Liver (tissue), 3 donors: ENCODE results near the gene TADA3.

Source experiments
- NR2F2 ChIP-seq: IDR thresholded peaks from 2 replicates; pipeline ENCODE4 v1.6.1; 2016; ENCODE audit warnings: antibody characterized with exemption
- RAD21 ChIP-seq, 2 donors: IDR thresholded peaks; 2 replicates each; pipeline ENCODE4 v1.6.1; 2016; ENCODE audit warnings: antibody characterized with exemption in 2 of 2, mild to moderate bottlenecking in 2 of 2
- YY1 ChIP-seq: IDR thresholded peaks from 2 replicates; pipeline ENCODE4 v1.6.1; 2016; ENCODE audit warnings: antibody characterized with exemption, mild to moderate bottlenecking
- TF ChIP-seq, protein P1 (sequence below): fragments of 150-350 bp; IDR thresholded peaks from 2 replicates; pipeline ENCODE4 v1.5.1; 2017; ENCODE audit warnings: improper control_type of control experiment, low read depth, low read length; ENCODE audit not compliant: missing input control
- TF ChIP-seq, protein P2 (sequence below): IDR thresholded peaks from 2 replicates; pipeline ENCODE4 v1.6.1; 2016; ENCODE audit warnings: antibody characterized with exemption
- donor health status: healthy.
- donor health status: healthy.

DNA sequence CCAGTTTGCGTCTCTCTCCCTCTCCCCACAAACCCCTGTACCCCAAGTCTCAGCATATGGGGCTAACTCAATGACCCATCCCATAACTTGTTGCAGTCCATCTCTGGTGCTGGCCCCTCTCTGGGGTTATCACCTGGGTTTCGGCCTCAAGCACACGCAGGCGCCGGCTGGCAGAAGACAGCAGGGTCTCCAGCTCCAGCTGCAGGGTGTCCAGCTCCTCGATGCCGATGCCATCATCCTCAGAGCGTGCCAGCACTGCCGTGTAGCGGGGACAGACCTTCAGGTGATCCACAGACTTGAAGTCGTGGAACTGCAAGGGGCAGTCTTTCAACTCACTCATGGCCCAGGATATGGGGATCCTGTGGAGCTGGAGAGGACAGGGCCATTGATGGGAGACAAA, 1.1 kb downstream of the TADA3 start:
- TF ChIP-seq, protein P1, sequence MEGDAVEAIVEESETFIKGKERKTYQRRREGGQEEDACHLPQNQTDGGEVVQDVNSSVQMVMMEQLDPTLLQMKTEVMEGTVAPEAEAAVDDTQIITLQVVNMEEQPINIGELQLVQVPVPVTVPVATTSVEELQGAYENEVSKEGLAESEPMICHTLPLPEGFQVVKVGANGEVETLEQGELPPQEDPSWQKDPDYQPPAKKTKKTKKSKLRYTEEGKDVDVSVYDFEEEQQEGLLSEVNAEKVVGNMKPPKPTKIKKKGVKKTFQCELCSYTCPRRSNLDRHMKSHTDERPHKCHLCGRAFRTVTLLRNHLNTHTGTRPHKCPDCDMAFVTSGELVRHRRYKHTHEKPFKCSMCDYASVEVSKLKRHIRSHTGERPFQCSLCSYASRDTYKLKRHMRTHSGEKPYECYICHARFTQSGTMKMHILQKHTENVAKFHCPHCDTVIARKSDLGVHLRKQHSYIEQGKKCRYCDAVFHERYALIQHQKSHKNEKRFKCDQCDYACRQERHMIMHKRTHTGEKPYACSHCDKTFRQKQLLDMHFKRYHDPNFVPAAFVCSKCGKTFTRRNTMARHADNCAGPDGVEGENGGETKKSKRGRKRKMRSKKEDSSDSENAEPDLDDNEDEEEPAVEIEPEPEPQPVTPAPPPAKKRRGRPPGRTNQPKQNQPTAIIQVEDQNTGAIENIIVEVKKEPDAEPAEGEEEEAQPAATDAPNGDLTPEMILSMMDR: no peak
- TF ChIP-seq YY1 (no peak), NR2F2 (no peak), RAD21 (IDR thresholded peaks at IDR 0.05) (no peak)
- TF ChIP-seq, protein P2, sequence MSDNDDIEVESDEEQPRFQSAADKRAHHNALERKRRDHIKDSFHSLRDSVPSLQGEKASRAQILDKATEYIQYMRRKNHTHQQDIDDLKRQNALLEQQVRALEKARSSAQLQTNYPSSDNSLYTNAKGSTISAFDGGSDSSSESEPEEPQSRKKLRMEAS: no peak
